ENCODE results near the gene SVIL.
"Not testable (repeated sequence)": the region's sequence is repeated elsewhere in the genome, so short reads cannot be mapped to it uniquely, and the experiment has no call there.

SVIL gene

DNA sequence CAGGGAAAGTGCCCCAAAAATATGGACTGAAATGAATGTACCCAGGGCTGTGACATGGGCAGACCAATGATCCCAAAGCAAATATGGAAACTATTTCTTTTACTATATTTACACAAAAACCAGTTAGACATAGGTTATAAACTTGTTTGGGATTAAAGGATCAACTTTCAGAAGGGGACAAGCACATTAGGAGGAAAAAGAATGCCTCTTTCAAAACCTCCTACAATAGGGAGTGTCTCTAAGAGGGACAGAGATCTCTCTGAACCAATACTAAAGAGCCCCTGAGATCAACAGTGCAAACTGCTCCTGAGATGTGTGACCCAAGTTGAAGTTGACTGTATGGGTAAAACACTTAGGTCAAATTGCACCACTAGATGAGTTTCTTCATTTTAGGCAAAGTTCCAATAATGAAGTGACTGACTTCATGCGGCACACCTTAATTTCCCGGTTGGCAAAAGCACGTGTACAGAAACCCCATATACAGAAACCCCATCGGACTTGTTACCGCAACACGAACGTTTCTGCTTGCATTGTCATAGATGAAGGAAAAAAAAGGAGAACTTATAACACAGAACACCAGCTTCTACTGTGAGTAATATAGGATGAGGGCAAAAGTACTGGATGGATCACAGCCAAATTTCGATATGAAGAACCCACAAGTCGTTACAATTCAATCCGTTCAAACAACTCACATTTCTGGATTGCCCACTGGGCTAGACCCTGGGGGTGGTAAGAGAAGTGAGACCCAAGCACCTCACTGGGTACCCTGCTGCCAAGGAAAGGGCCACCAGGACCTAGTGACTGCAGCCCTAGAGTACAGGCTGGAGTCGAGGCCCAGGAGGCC is 4.3 kb downstream of the SVIL start:
- TF ChIP-seq, protein P1, sequence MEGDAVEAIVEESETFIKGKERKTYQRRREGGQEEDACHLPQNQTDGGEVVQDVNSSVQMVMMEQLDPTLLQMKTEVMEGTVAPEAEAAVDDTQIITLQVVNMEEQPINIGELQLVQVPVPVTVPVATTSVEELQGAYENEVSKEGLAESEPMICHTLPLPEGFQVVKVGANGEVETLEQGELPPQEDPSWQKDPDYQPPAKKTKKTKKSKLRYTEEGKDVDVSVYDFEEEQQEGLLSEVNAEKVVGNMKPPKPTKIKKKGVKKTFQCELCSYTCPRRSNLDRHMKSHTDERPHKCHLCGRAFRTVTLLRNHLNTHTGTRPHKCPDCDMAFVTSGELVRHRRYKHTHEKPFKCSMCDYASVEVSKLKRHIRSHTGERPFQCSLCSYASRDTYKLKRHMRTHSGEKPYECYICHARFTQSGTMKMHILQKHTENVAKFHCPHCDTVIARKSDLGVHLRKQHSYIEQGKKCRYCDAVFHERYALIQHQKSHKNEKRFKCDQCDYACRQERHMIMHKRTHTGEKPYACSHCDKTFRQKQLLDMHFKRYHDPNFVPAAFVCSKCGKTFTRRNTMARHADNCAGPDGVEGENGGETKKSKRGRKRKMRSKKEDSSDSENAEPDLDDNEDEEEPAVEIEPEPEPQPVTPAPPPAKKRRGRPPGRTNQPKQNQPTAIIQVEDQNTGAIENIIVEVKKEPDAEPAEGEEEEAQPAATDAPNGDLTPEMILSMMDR (IDR thresholded peaks at IDR 0.05; ENCODE audit: low read depth, low read length) = no peak
- H3K4me3 ChIP-seq (ENCODE audit: low read depth, low read length) = no peak overlapping the region

DNA sequence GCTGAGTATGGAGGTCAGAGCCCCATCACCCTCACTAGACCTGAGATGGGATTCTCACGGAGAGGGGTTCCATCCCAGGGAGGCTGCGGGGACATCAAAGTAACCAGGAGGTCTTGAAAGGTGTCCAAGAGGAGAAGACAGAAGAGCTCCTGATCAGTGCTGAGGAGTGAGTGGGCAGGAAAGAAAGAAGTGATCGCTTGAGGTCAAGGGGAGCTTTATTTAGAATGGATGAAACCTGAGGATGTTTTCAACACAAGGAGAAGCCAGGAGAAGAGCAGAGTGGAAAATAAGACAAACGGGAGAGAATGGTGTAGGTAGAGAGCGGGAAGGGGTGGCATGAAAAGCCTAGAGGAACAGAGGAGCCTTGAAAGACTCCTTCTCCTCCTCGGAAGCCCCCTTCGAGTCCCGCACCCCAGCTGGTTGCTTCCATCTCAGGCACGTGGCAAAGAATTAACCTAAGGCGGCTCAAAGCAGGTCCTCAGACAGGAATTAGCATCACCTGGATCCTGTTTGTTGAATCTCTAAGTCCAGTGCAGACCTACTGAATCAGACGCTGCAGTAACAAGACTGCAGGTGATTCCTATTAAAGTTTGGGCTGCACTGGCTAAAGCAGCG is 5.8 kb downstream of the SVIL start:
- TF ChIP-seq, protein P1 (IDR thresholded peaks at IDR 0.05; ENCODE audit: low read depth, low read length) = no peak
- H3K4me3 ChIP-seq (ENCODE audit: low read depth, low read length) = no peak overlapping the region

DNA sequence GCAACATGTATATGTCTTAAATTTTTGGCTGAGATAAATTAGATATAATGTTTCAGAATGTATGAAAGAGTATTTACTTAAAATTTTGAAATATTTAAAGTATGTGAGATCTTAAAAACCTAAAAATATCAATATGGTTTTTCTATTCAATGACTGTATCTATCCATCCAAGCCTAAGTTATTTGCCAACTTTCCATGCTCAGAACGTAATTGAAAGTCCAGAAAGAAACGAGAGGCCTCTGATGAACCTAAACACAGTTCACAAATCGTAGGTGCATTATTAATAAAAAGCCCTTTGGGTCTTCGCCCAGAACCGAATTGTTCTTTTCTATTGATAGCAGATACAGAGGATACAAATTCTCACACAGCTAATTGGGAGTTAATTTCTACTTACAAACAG is 6.5 kb downstream of the SVIL start:
- no peak overlapping the region for H3K4me3 ChIP-seq (ENCODE audit: low read depth, low read length)
- TF ChIP-seq, protein P1 (IDR thresholded peaks at IDR 0.05; ENCODE audit: low read depth, low read length) = no peak

DNA sequence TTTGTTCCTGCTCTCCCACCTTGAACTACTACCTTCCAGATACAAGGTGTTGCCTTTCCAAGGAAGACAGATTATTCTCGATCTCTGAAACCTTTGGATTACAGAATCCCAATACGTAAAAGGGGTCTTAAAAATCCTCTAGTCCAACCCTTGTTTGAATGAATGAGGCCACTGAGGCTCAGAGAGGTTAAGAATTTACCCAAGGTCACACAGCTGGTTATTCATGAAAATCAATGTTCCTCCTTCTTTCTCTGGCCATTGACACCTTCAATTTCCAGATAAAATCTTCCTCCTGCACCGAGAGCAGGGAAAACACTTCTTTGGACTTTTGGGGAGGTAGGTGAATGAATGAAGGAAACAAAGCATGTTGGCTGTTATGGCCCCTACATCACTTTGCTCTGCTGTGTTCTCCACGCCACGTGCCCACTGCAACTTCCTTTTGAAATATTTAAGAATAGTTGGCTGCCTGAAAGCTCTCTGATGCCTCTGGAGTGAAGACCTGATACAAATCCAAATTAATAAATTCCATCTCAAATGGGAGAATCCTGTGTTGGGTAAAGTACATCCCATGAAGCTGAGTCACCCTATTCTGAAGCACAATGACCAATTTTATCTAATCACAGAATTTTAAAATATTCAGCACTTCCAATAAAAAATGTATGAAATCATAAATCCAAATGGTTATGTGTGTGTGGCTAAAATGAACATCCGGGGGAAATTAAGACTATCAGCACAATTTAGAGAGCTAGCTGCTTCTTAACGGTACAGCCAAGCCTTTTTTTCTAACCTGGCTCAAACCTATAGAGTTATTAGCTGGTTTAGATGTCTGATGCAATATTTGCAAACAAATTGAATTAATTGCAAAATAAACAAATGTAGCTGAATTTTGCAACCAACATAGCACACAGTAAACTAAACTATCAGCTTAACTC is 7.3 kb downstream of the SVIL start:
- TF ChIP-seq, protein P1 (IDR thresholded peaks at IDR 0.05; ENCODE audit: low read depth, low read length) = no peak
- no peak overlapping the region for H3K4me3 ChIP-seq (ENCODE audit: low read depth, low read length)

DNA sequence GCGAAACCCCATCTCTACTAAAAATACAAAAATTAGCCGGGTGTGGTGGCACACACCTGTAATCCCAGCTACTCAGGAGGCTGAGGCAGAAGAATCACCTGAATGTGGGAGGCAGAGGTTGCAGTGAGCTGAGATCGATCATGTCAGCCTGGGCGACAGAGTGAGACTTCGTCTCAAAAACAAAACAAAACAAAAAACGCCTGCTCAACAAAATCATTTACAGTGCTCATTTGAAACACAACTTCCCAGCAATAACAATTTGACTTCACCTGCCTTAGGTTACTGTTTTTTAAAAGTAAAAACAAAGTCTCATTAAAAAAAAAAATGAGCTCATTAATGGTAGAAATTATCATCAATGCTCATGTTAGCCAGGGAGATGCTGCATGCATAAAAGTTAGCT is 10.4 kb downstream of the SVIL start:
- not testable (repeated sequence) for H3K4me3 ChIP-seq (ENCODE audit: low read depth, low read length)

DNA sequence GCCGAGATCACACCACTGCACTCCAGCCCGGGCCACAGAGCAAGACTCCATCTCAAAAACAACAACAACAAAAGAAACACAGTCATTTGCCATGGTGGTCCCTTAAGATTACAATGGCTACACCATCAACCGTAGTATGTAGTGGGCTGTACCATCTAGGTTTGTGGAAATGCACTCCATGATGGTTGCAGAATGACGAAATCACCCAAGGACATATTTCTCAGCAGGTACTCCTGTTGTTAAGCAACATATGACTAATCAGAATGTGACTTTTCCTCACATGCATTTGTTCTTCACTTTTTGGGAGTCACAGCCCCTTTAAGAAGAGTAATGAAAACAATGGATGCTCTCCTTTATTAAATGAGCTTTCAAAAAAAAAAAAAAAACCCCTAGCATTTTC is 11.0 kb downstream of the SVIL start:
- H3K4me3 ChIP-seq (ENCODE audit: low read depth, low read length) = no peak overlapping the region
- TF ChIP-seq, protein P1 (IDR thresholded peaks at IDR 0.05; ENCODE audit: low read depth, low read length) = no peak

DNA sequence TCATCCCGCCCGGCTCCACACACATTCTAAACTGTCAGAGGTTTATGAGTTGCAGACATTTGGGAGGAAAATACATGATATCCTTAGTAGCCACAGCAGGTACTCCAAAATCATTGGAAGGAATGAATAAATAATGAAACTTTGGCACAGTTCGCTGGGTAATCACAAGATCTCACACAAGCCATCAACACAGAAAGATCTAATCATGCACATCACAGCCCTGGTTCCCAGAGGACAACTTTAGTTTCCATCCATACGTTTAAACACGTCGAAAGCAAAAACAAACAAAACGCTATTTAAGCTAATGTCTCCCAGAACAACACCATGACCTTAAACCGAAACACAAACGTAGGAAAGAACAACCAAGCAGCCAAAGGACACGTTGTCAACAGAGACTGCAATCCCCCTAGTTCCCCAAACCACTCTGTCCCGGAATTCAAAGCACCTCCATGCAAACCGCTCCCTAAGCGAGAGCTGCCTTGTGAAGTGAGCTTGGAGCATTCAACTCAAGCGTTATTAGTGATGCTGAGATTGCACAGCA is 12.3 kb downstream of the SVIL start:
- no peak overlapping the region for H3K4me3 ChIP-seq (ENCODE audit: low read depth, low read length)
- TF ChIP-seq, protein P1 (IDR thresholded peaks at IDR 0.05; ENCODE audit: low read depth, low read length) = no peak

Data from WI38 (cell line).